HG03432 (cell line): ENCODE measurements around the gene CCDC63.

Source experiments
- ATAC-seq: cut with Tn5 transposase; IDR thresholded peaks from one replicate; pipeline ENCODE4 v1.9.1; 2021; ENCODE audit warnings: mild to moderate bottlenecking, moderate library complexity; ENCODE audit not compliant: unreplicated experiment

CCDC63 gene

GRCh38 chr12:110880651-110881050 is 33.9 kb downstream of the CCDC63 start:
- ATAC-seq = no peak

GRCh38 chr12:110883251-110883650 is 36.5 kb downstream of the CCDC63 start:
- no peak for ATAC-seq

- ATAC-seq = no peak
Measured at GRCh38 chr12:110885152-110885840, 38.5 kb downstream of the CCDC63 start.

GRCh38 chr12:110888256-110888991 is 41.6 kb downstream of the CCDC63 start:
- ATAC-seq = no peak

GRCh38 chr12:110889361-110889760 is 42.6 kb downstream of the CCDC63 start:
- no peak for ATAC-seq

GRCh38 chr12:110893956-110894355 is 47.2 kb downstream of the CCDC63 start:
- ATAC-seq = no peak

- no peak for ATAC-seq
Measured at GRCh38 chr12:110896559-110896958, 49.8 kb downstream of the CCDC63 start.

- no peak for ATAC-seq
Measured at GRCh38 chr12:110901401-110901800, 54.6 kb downstream of the CCDC63 start.

GRCh38 chr12:110903511-110903910 is 56.7 kb downstream of the CCDC63 start:
- ATAC-seq = no peak

- ATAC-seq = peak; percentile 38
Measured at GRCh38 chr12:110906083-110906482, 59.3 kb downstream of the CCDC63 start.

- ATAC-seq = peak; percentile 37
Measured at GRCh38 chr12:110906516-110906915, 59.7 kb downstream of the CCDC63 start.

GRCh38 chr12:110906985-110907384 is 60.2 kb downstream of the CCDC63 start:
- ATAC-seq = no peak

GRCh38 chr12:110907583-110907982 is 60.8 kb downstream of the CCDC63 start:
- ATAC-seq = no peak

- ATAC-seq = no peak
Measured at GRCh38 chr12:110908377-110909152, 61.8 kb downstream of the CCDC63 start.

GRCh38 chr12:110912263-110912662 is 65.5 kb downstream of the CCDC63 start:
- ATAC-seq = no peak

- peak; percentile 98 for ATAC-seq
Measured at GRCh38 chr12:110913119-110914056, 66.6 kb downstream of the CCDC63 start.

- no peak for ATAC-seq
Measured at GRCh38 chr12:110916295-110916875, 69.6 kb downstream of the CCDC63 start.

- no peak for ATAC-seq
Measured at GRCh38 chr12:110917467-110917866, 70.7 kb downstream of the CCDC63 start.

GRCh38 chr12:110917961-110918360 is 71.2 kb downstream of the CCDC63 start:
- no peak for ATAC-seq

GRCh38 chr12:110919720-110920119 is 72.9 kb downstream of the CCDC63 start:
- no peak for ATAC-seq
